Activated CD8-positive, alpha-beta T cell treated with anti-CD3 and anti-CD28 coated beads, Interleukin-2, amount 10 ng/mL, durations not matched to agents 7 days and 5 days (primary cell): ENCODE results near the gene TPP1. TPM values are rescaled to one million over a fixed set of nuclear protein-coding genes. Genes with fewer than 3 reads are reported as not detected.

ENCODE experiments used
- ATAC-seq: fragments of 150-1000 bp; cut with Tn5 transposase; one replicate; pipeline ENCODE4 v1.10.0; 2021; ENCODE audit warnings: moderate library complexity
- CTCF ChIA-PET: fragments of 350-600 bp; sonication (Branson Sonifier 250); formaldehyde crosslinking; loops from one replicate; lab custom pipeline; 2021; ENCODE audit warnings: antibody characterized with exemption; lab: Charles Lee
- POLR2A ChIA-PET: fragments of 350-600 bp; sonication (Branson Sonifier 250); formaldehyde crosslinking; loops from one replicate; lab custom pipeline; 2021; ENCODE audit warnings: antibody characterized with exemption; lab: Charles Lee
- DNase-seq: peaks from one replicate; pipeline ENCODE4 v3.0.0-alpha.2; 2020
- H3K27ac Mint-ChIP-seq: one replicate; pipeline ENCODE4 v1.8.0; 2021; ENCODE audit warnings: mild to moderate bottlenecking, mixed read lengths
- H3K27me3 Mint-ChIP-seq: one replicate; pipeline ENCODE4 v1.8.0; 2021; ENCODE audit warnings: low read depth, mixed read lengths
- H3K36me3 Mint-ChIP-seq: one replicate; pipeline ENCODE4 v1.8.0; 2021; ENCODE audit warnings: low read depth, mixed read lengths
- H3K4me1 Mint-ChIP-seq: one replicate; pipeline ENCODE4 v1.8.0; 2021; ENCODE audit warnings: low read depth, mixed read lengths
- H3K4me3 Mint-ChIP-seq: one replicate; pipeline ENCODE4 v1.8.0; 2021; ENCODE audit warnings: mild to moderate bottlenecking, mixed read lengths
- H3K9me3 Mint-ChIP-seq: one replicate; pipeline ENCODE4 v1.8.0; 2022; ENCODE audit warnings: mixed read lengths; ENCODE audit not compliant: insufficient read depth
- total RNA-seq, 2 experiments: library from RNA; stranded (reverse); gene quantifications; one replicate each; pipeline ENCODE4 v1.2.3, GENCODE V29; 2021

The TPP1 gene
- total RNA-seq, 2 experiments from 2014 or later: 74.1 to 78.9 TPM

DNA sequence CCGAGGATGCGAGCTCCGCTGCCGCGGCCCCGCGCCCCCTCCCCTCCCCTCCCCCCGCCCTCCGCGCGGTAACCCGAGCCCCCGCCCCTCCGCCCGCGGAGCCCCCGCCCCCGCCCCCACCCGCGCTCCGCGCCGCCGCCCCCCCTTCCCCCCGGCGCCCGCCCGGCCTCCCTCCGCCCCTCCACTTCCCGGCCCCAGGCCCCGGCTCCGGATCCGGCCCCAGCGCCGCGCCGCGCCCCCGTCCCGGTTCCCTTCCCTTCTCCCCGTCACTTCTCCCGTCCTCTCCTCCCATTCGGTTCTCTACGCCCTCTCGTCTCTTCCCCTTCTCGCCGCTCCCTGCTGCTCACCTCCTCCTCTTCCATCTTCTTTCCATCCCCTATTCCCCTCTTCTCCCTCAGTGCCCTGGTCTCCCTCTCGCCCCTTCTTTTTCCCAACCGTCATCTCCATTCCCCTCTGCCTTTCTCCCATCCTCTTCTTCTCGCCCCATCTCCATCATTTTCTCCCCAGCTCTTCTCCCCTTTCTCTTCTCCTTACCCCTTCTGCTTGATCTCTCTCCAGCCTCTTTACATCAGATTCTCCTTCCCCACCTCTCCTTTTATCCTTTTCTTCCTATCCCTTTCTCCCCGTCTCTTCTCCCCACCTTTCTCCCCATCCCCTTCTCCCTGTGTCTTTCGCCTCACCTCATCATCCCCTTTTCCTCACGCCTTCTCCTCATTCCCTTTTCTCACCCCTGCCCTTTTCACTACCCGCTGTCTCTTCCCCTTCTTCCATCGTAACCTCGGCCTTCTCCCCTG is 36.8 kb upstream of the TPP1 start, which contains the start of gene DCHS1:
Gene DCHS1 (minus strand): TSS at position 20 of the 794 bp plus-strand sequence. CDS start 14,196 bp downstream, outside the sequence.
- ATAC-seq (peak; percentile 33), DNase-seq (no peak)
- peaks cover 13% of the 10 kb centered on the region for H3K27me3 Mint-ChIP-seq
- CTCF ChIA-PET: interaction anchor here (0.9 kb wide), 1 partner anchor 13 kb away, joined by 4 read pairs; no protein-coding TSS in a partner anchor
- peak within 1 kb of the TSS; percentile 47 for H3K4me3 Mint-ChIP-seq
- peaks cover 4% of the 10 kb centered on the region for H3K4me1 Mint-ChIP-seq
- no peaks in the 10 kb centered on the region for H3K36me3 Mint-ChIP-seq
- H3K9me3 Mint-ChIP-seq: no peaks in the 10 kb centered on the region
- POLR2A ChIA-PET: no interaction called here
- H3K27ac Mint-ChIP-seq: no peak within 1 kb of the TSS

GRCh38 chr11:6655020-6655789 is 36.0 kb upstream of the TPP1 start:
- no peaks in the 10 kb centered on the region for H3K36me3 Mint-ChIP-seq
- no peaks in the 10 kb centered on the region for H3K9me3 Mint-ChIP-seq
- ATAC-seq: peak; percentile 44
- ChIA-PET CTCF (no interaction called here), POLR2A (no interaction called here)
- H3K4me1 Mint-ChIP-seq: peaks cover 4% of the 10 kb centered on the region
- DNase-seq: no peak
- peaks cover 13% of the 10 kb centered on the region for H3K27me3 Mint-ChIP-seq
- H3K27ac Mint-ChIP-seq: no peak overlapping the region
- no peak overlapping the region for H3K4me3 Mint-ChIP-seq

DNA sequence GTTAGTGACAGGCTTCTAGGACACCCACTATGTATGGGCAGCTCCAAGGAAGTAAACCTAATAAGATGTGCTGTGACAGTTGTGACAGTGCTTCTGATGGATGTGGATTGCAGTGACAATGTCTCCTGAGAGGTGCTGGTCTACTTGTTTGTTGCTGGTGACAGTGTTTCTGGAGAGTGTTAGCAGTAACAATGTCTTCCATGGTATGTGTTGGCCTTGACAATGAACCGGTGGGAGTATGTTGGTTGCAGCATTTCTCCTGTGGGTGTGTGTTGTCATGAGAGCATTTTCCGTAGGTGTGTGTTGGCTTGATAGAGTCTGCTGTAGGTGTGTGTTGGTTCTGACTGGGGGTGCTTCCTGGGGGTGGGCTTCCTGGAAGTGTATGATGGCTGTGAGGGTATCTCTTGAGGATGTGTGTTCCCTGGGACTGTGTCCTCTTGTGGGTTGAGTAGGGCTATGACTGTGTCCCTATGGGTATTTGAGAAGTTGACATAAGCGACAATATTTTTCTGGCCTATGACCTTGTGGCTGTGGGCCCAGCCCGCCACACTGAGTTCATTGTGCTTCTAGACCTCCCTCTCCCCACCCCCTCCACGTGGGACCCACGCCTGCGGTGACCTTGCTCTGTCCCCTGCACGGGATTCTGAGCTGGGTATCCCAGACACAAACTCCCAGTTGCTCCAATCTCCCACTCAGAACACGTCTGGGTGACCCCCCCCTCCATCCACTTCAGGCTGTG is 35.2 kb upstream of the TPP1 start:
- Mint-ChIP-seq H3K27ac (no peak overlapping the region), H3K36me3 (no peaks in the 10 kb centered on the region), H3K9me3 (no peaks in the 10 kb centered on the region), H3K4me3 (no peak overlapping the region), H3K27me3 (peaks cover 13% of the 10 kb centered on the region), H3K4me1 (peaks cover 4% of the 10 kb centered on the region)
- ATAC-seq (no peak), DNase-seq (no peak)
- CTCF ChIA-PET: interaction anchor here (1.0 to 2.1 kb wide), 5 partner anchors 14 to 50 kb away, joined by 3 to 8 read pairs (median 3); partner anchors contain the start of genes MRPL17, TAF10 and TPP1
- POLR2A ChIA-PET: no interaction called here

DNA sequence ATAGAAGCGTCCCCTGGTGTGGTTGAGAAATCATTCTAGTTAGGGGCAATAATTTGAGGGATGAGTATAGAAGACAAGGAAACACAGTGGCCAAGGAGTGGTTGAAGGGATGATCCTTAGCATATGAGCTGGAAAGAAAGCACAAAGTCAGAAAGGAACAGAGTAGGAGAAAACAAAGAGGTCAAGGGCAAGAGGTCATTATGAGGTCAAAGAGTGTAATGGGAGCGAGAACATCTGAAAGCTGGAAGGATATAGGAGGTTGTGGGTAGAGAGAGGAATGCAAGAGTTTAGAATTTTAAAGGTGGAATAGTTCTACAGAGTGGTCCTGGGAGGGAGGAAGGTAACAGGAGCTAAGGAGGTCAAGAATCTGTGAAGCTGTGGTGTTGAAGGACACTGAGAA is 34.4 kb upstream of the TPP1 start:
- H3K27me3 Mint-ChIP-seq: peaks cover 13% of the 10 kb centered on the region
- no peaks in the 10 kb centered on the region for H3K9me3 Mint-ChIP-seq
- ChIA-PET CTCF (interaction anchor here (1.0 to 2.1 kb wide), 5 partner anchors 15 to 49 kb away, joined by 3 to 8 read pairs (median 3); partner anchors contain the start of genes MRPL17, TAF10 and TPP1), POLR2A (no interaction called here)
- H3K4me1 Mint-ChIP-seq: peaks cover 4% of the 10 kb centered on the region
- DNase-seq: no peak
- no peak overlapping the region for H3K4me3 Mint-ChIP-seq
- no peak for ATAC-seq
- H3K36me3 Mint-ChIP-seq: no peaks in the 10 kb centered on the region
- no peak overlapping the region for H3K27ac Mint-ChIP-seq

GRCh38 chr11:6653097-6653496 is 33.9 kb upstream of the TPP1 start:
- ChIA-PET POLR2A (no interaction called here), CTCF (interaction anchor here (1.0 to 2.1 kb wide), 3 partner anchors 15 to 41 kb away, joined by 3 to 8 read pairs (median 7); partner anchors contain the start of genes MRPL17 and TAF10)
- Mint-ChIP-seq H3K27me3 (peaks cover 13% of the 10 kb centered on the region), H3K4me1 (peaks cover 4% of the 10 kb centered on the region), H3K4me3 (no peak overlapping the region), H3K27ac (no peak overlapping the region), H3K36me3 (no peaks in the 10 kb centered on the region), H3K9me3 (no peaks in the 10 kb centered on the region)
- ATAC-seq (no peak), DNase-seq (no peak)

DNA sequence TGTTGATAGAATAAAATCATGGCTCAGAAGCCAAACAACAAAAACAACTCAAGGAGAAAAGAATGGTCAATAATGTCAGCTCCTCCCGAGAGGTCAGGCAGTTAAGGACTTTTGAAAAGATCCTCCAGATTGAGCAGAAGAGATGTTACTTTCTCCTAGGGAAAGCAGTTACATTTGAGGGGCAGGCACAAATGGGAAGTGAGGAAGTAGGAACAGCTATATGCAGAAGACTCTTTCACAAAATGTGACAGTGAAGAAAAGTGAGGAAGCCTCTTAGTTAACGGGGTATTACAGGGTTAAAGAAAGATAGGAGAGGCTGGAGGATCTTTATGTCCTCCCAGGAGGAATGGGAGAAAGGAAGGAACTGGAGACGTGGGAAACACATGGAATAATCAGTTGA is 33.0 kb upstream of the TPP1 start:
- CTCF ChIA-PET: interaction anchor here (1.2 kb wide), 1 partner anchor 86 kb away, joined by 3 read pairs; no protein-coding TSS in a partner anchor
- no peaks in the 10 kb centered on the region for H3K9me3 Mint-ChIP-seq
- ATAC-seq (no peak), DNase-seq (no peak)
- no peak overlapping the region for H3K27ac Mint-ChIP-seq
- POLR2A ChIA-PET: no interaction called here
- peaks cover 13% of the 10 kb centered on the region for H3K27me3 Mint-ChIP-seq
- peaks cover 4% of the 10 kb centered on the region for H3K4me1 Mint-ChIP-seq
- no peaks in the 10 kb centered on the region for H3K36me3 Mint-ChIP-seq
- no peak overlapping the region for H3K4me3 Mint-ChIP-seq

DNA sequence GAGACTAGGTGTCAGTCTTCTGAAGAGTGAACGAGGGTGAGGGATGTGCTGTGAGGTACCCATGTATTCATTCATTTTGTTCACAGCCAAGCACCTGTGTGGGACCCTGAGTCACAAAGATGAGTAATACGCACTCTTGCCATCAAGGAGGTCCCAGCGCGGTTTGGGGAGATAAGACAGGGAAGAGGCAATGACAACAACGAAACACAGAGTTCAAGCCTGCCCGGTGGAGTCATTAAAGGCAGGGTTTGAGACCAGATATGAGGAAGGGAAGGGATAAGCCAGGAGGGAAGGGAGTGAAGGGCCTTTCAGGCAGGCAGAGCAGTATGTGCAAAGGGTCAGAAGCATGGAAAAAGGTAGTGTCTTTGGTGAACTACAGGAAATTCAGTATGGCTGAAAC is 31.8 kb upstream of the TPP1 start:
- peaks cover 2% of the 10 kb centered on the region for H3K27me3 Mint-ChIP-seq

DNA sequence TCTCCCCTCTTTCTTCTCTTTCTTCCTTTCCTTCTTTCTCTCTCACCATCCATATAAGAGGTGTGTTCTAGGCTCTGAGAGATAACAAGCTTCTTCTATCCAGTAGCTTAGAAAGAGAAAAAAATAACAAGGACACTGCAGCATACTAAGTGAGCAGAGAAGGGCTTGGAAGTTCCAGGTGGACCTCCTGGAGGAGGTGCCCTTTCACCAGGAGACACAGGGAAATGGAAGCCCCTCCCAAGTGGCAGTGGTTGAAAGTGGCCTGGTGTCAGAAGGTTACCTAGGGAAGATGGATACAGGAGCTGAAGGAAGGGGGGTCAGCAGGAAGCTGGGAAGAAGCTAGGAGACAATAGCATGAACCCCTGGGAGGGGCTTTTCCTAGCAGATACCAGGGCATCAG is 30.9 kb upstream of the TPP1 start:
- Mint-ChIP-seq H3K9me3 (no peaks in the 10 kb centered on the region), H3K36me3 (no peaks in the 10 kb centered on the region), H3K4me1 (no peaks in the 10 kb centered on the region), H3K27ac (no peak overlapping the region), H3K4me3 (no peak overlapping the region), H3K27me3 (no peaks in the 10 kb centered on the region)
- ChIA-PET CTCF (interaction anchor here (0.6 to 4.8 kb wide), 8 partner anchors 15 to 486 kb away, joined by 3 to 22 read pairs (median 7); partner anchors contain the start of genes MRPL17, TAF10 and TPP1), POLR2A (interaction anchor here (0.6 kb wide), 1 partner anchor 36 kb away, joined by 3 read pairs; no protein-coding TSS in a partner anchor)
- no peak for ATAC-seq
- no peak for DNase-seq

More for the DNA sequence above, 31.8 kb upstream of the TPP1 start:
- DNase-seq: no peak
- H3K9me3 Mint-ChIP-seq: no peaks in the 10 kb centered on the region
- H3K27ac Mint-ChIP-seq: no peak overlapping the region
- ChIA-PET POLR2A (no interaction called here), CTCF (interaction anchor here (1.5 to 4.8 kb wide), 2 partner anchors 32 to 39 kb away, joined by 4 to 22 read pairs; partner anchors contain the start of genes TAF10 and TPP1)
- H3K4me1 Mint-ChIP-seq: peaks cover under 1% of the 10 kb centered on the region
- no peaks in the 10 kb centered on the region for H3K36me3 Mint-ChIP-seq
- no peak overlapping the region for H3K4me3 Mint-ChIP-seq
- no peak for ATAC-seq

GRCh38 chr11:6648501-6648900 is 29.3 kb upstream of the TPP1 start:
- no peak for ATAC-seq
- POLR2A ChIA-PET: no interaction called here
- CTCF ChIA-PET: interaction anchor here (1.3 to 4.8 kb wide), 6 partner anchors 10 to 269 kb away, joined by 3 to 22 read pairs (median 12); partner anchors contain the start of genes MRPL17 and TPP1
- H3K9me3 Mint-ChIP-seq: no peaks in the 10 kb centered on the region
- no peak overlapping the region for H3K4me3 Mint-ChIP-seq
- no peaks in the 10 kb centered on the region for H3K27me3 Mint-ChIP-seq
- no peak overlapping the region for H3K27ac Mint-ChIP-seq
- no peaks in the 10 kb centered on the region for H3K36me3 Mint-ChIP-seq
- no peaks in the 10 kb centered on the region for H3K4me1 Mint-ChIP-seq
- DNase-seq: no peak

DNA sequence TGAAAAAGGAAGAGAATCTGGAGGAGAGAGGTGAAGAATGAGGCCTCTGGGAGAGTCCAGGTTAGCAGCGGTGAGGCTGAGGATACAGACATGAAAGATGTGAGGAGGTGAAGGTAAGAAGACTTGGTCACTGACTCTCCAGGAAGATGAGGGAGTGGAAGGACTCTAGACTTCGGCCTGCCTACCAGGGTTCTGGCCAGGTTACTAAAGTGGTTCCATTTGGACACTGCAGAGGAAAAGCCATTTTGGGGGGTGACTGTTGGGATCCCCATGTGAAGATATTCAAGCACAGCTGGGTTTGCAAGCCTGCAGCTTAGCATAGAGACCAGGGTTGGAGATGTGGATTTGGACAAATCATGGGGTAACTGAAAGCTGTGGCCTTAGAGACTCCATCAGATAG is 28.6 kb upstream of the TPP1 start:
- Mint-ChIP-seq H3K27me3 (no peaks in the 10 kb centered on the region), H3K36me3 (no peaks in the 10 kb centered on the region), H3K4me3 (no peak overlapping the region), H3K9me3 (no peaks in the 10 kb centered on the region), H3K4me1 (no peaks in the 10 kb centered on the region), H3K27ac (no peak overlapping the region)
- ChIA-PET POLR2A (interaction anchor here (1.3 kb wide), 1 partner anchor 29 kb away, joined by 10 read pairs; the partner anchor contains the start of gene TPP1), CTCF (interaction anchor here (0.7 to 4.8 kb wide), 5 partner anchors 11 to 35 kb away, joined by 3 to 22 read pairs (median 11); partner anchors contain the start of genes MRPL17 and TPP1)
- ATAC-seq (no peak), DNase-seq (no peak)
